G401 (cell line): Measurements from ENCODE around the gene CDK5RAP3. TPM values are rescaled to one million over a fixed set of nuclear protein-coding genes. Genes with fewer than 3 reads are reported as not detected.
"Not testable (repeated sequence)": the region's sequence is repeated elsewhere in the genome, so short reads cannot be mapped to it uniquely, and the experiment has no call there.

Source experiments
- DNase-seq: peaks from one replicate; pipeline ENCODE4 v3.0.0-alpha.2; 2015; ENCODE audit warnings: low spot score
- in situ Hi-C: cut with HindIII; loops from 2 replicates; pipeline ENCODE4 v1.10.0; 2016; ENCODE audit warnings: low sequenced_read_pairs, mixed read lengths
- total RNA-seq: library from RNA; depleted of rRNA; stranded (reverse); fragments of >200 nt; shearing (Covaris generic); gene quantifications from 2 replicates; pipeline ENCODE4 v1.2.3, GENCODE V29; 2014

CDK5RAP3 gene
- total RNA-seq, 1 experiment from 2014 or later: 101 TPM

DNA sequence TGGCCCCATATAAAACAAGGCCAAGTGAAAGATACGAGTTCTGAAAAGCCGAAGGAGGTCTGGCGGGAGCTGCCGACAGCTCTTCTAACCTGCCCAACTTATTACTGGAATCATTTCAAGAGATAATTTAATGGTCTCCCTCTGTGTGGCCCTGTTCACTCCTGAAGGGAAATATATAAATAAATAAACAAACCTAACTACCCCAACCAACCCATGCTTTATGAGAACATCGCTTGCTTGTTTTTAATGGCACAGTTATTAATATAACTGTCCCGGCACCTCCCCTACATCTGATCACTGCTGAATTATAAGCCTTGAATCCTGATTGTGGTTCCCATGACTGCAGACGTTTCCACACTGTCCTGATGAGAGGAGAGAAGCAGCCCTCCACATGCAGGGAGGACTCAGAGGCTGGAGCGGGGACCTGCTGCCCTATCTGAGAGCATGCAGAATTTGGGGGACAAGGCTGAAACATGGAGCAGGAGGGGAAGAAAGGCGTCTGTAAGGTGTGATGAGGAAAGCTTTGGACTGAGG, 22.2 kb downstream of the CDK5RAP3 start:
- DNase-seq: no peak
- in situ Hi-C loops: no loop called here

DNA sequence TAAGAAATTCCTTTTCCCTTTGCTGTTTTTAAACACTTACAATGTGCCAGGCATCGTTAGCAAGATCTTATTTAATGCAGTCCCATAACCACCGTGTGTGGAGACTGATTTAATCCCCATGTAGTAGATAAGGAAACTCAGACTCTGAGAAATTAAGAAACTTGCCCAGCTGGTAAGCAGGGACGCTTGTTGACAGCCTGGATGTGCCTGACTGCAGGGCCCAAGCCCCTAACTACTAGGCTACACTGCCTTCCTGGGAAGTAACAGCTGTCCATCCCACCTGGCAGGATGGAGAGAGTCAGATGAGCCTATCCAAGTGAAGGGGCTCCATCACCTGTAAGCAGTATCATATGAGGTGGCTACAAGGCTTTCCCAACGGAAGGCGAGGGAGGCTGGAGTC, 23.1 kb downstream of the CDK5RAP3 start:
- DNase-seq: no peak
- in situ Hi-C loops: no loop called here

DNA sequence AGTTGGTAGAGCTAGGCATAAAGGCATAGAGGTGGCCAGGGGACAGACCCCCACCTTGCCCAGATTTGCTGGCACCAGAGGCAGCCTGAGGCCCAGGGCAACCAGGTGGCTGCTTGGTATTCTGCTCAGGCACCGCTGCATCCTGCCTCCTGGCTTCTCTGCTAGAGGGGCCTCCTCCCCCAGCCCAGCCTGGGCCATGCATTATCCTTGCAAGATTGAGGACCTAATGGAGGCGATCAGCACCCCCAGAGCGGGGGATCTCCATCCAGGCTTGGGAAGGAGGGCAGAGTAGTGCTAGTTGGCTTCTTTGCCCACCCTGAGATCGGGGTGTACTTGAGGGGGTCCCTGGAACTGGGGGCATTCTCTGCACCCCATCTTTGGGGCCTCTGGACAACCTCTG, 23.8 kb downstream of the CDK5RAP3 start:
- in situ Hi-C loops: no loop called here
- DNase-seq: no peak

DNA sequence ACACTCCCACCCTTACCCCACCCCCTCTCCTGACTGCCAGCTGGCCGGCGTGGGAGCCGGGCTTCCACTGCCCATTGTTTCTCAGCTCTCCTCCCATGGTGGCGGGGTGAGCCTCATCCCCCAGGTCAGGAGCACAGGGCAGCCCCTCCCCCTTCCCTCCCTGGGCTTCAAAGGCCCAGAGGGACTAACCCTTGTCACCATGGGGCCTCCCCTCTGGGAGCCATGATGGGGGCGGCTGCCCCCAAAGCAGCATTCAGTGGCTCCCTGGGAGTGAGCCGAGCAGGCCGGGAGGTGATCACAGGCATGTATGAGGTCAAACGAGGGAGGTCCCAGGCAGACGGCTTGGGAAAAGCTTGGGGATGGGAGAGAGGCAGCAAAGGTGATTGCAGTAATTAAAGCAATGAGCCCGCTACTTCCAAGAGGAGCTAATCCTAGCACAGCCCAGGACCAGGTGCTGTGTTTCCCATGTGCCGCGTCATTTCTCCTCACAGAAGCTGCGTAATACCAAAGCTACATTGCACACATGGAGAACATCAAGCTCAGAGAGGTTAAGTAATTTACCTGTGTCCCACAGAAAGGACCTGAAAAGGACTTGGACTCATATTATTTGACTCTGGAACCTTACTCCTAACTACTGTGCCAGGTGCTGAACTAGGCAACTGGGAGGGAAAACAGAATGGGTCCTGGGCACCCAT, 24.5 kb downstream of the CDK5RAP3 start:
- in situ Hi-C loops: no loop called here
- DNase-seq: peak; percentile 55

DNA sequence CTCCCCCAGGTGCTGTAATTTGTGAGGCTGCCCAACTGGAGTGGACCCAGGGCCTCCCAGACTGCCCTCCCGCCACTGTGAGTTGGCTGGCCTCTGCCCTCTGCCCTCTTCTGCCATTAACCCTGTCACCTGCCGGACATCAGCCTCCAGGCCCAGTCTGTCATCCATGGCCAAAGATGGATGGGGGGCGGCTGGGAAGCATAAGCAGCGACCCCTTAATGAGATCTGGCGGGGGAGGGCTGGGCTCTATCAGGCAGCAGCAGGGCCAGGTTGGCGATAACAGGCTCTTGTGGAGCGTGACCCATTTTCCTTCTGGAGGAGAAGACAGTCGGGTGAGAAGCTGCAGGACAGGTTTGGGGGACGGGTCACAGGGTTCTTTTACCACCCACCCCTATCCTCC, 25.3 kb downstream of the CDK5RAP3 start:
- in situ Hi-C loops: no loop called here
- no peak for DNase-seq

DNA sequence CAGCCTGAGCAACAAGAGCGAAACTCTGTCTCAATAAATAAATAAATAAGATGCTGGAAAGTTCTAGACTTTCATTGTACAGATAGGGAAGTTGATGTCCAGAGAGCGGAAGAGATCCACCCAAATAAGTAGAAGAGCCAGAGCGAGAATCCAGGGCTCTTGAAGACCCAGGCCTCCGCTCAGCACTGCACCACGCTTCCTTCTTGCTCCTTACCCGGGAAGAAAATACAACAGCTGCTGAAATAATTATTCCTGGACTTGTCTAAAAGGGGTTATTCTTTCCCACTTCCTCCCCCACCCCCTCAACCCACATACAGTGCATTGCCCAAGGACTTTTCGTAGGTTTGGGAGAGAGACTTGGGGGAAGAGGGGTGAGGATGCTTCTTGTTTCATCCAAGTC, 26.7 kb downstream of the CDK5RAP3 start:
- in situ Hi-C loops: no loop called here
- DNase-seq: no peak

DNA sequence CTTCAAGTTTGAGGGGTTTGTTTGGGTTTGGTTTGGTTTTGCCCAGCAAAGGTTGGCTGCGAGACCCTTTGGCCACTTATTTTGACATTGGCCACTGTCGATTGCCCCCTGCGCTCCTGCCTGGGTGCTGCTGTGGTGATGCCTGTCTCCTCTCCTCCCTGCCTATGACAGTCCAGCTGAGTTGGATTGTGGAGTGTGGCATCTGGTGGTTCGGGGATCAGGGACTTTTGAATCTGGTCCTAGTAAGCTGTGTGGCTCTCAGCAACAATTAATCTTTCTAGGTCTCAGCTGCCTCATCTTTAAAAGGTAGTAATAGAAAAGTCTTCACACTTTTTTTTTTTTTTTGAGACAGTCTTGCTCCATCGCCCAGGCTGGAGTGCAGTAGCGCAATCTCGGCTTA, 27.1 kb downstream of the CDK5RAP3 start:
- no peak for DNase-seq
- in situ Hi-C loops: no loop called here

DNA sequence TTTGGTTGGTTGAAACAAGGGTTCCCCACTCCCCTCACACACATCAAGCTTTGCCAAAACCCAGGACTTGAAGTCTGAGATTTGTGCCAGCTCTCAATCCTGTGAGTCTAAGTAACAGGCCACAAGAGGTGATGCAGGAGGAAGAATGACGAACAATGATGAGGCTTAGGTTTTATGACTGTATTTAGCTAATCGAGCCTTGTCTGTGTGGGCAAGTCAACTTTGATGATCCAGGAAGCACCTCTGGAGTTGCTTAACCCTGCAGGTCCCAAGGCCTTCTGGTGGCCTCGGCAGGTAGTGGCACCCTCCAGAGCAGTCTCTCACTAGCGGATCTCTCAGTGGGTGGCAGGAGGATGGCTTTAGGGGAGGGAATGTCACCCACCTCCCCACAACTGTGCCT, 28.7 kb downstream of the CDK5RAP3 start:
- DNase-seq: no peak
- in situ Hi-C loops: no loop called here

DNA sequence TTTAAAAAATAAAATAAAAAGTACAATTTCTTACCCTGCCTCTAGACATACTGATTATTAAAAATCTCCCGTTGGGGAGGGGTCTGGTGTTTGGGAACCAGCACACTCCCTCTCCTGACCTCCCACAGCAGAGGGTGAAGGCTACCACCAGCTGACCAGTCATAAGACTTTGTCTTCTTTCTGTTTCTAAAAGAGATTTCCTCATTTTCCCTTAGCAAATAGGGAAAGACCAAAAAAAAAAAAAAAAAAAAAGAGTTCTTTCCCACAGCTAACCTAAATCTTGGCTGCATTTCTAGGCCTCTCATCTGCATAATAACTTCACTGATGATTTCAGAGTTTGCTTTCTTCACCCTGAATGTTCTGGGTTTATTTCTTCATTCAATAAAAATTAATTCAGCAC, 30.3 kb downstream of the CDK5RAP3 start:
- DNase-seq: no peak

DNA sequence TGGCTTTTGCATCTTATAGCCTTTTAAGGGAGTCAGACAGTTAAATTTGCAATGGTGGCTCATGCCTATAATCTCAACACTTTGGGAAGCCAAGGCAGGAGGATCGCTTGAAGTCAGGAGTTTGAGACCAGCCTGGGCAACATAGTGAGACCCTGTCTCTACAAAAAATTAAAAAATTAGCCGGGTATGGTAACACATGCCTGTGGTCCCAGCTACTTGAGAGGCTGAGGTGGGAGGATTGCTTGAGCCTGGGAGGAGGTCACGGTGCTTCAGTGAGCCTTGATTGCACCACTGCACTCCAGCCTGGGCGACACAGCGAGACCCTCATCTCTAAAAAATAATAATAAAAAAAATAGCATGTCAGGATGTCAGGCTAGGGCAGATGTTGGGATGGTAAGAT, 30.7 kb downstream of the CDK5RAP3 start:
- DNase-seq, in situ Hi-C loops: not testable (repeated sequence)

More for the DNA sequence above, 30.3 kb downstream of the CDK5RAP3 start:
- in situ Hi-C loops: no loop called here

DNA sequence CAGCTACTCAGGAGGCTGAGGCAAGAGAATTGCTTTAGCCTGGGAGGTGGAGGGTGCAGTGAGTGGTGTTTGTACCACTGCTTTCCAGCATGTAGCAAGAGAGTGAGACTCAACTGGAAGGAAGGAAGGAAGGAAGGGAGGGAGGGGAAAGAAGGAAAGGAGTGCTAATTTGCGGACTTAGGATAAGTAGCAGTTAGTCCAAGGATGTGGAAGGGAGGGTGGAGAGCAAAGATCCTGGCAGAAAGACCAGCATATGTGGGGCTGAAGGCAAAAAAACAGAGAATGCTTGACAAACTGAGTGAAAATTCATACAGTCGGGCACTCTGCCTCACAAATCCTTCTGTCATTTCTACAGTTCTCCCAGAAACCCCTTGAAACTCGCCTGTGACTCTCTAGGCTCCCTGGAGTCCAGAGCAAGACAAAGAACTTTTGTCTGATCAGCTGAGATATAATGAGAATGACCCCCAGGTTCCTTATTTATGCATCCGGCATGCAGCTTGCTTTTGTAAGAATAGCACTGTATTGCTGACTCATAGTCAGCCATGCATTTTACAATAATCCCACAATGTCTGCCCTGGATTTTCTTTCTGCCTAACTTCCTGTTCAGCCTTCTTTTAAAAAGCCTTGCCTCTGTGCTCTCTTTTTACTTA, 31.5 kb downstream of the CDK5RAP3 start:
- in situ Hi-C loops: no loop called here
- DNase-seq: peak; percentile 56

DNA sequence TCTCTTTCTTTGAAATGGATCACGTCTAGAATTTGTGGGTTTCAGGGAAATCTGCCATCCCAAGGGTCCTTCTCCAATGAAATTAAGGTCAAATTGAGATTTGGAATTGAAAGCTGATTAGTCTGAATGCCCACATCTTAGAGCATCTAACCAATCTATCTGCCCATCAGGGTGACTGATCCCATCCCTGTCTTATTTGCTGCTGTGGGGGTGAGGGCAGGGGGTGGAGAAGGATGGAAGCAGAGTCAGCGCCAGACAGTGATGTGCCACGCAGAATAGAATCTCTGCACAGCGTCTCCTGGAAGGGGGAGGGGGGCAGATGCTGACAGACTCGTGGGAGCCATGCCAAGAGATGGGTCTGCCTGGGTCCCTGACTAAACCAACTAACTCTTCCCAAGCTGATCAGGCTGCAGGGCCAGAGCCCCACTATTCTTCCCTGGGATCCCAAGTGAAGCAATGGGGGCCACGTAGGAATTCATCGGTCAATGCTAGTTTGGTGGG, 32.1 kb downstream of the CDK5RAP3 start:
- DNase-seq: no peak
- in situ Hi-C loops: no loop called here

DNA sequence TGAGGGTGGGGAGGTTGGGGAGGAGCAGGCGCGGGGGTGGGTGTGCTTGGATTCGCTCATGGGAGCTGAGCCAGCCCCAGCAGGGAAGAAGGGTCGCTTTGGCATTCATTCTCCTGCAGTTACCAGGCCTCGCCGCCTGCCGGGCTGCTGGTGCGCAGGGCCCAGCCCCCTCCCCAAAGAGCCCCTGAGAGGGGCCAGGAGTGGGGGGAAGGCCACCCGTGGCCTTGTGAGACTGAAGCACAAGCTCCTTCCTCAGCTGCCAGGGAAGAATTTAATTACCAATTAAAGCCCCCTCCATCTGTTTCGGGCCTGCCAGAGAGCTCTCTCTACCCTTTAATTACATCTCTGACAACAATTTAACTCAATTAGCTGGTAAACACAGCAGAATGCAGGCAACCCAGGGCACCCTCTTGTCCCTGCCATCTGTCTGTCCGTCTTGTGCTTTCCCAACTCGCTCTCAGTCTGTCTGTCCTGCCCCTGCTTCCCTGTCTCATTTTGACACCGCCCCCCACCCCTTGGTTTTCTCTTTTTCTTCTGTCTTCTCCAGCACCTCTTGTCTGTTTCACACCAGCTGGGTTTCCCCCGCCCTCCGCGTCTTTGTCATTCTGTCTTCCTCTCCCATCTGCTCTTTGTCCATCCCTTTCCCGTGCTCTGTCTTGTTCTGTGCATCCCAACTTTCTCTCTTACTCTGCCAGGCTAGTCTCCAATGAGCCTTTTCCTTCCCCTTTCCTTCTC, 32.7 kb downstream of the CDK5RAP3 start:
- in situ Hi-C loops: no loop called here
- DNase-seq: no peak

DNA sequence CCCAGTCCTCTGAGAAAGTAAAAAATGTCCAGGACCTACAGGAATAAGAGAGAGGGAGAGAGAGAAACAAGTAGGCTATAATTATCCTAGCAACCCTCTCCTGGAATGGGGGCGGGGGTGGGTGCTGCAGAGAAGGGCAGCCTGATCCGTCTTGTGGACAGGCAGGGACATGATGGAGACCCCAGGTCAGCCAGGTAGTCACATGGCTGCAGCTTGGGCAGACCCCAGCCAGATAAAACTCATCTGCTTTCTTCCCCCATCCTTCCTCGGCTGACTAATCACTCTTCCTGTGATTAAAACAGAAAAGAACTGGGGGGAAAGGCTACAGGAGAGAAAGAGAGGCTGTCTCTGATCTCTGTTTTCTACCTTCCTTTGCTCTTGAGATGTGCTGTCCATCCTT, 34.1 kb downstream of the CDK5RAP3 start:
- no peak for DNase-seq
- in situ Hi-C loops: no loop called here

DNA sequence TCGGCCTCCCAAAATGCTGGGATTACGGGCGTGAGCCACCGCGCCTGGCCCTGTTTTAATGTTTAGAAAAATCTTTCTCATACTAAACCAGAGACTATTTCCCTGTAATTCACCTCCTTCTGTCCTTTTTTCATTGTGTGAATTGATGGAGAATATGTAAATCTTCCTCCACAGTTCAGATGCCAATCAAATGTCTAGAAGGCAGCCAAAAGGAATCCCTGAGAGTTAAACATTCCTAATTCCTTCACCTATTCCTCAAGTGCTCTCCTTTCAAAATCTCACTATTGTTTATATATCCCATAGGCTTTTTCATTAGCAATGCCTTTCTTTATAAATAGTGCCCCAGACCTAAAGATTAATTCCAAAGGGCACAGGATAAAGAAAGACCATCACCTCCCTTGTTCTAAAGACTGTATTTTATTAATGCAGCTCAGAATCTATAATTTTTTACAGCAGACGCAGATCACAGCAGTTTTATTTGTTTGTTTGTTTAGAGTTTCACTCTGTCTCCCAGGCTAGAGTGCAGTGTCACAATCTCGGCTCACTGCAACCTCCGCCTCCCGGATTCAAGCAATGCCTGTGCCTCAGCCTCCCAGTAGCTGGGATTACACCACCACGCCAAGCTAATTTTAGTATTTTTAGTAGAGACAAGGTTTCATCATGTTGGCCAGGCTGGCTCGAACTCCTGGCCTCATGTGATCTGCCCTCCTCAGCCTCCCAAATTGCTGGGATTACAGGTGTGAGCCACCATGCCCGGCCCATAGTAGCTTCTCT, 36.2 kb downstream of the CDK5RAP3 start:
- in situ Hi-C loops: no loop called here
- DNase-seq: no peak

DNA sequence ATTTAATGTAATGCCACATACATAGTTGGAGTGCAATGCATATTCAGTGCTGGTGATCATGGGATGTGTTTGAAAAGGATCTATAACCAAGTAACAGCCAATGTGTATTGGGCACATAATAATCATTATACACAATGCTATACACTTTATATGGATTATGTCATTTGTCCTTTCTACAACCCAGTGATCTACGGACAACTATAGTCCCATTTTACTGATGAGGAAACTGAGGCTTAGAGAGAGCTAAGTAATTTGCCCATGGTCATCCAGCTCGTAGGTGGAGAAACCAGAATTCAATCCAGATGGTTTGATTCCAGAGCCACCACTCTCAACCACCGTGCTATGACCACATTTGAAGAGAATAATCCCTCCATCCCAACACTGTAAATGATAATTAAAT, 39.3 kb downstream of the CDK5RAP3 start:
- DNase-seq: no peak
- in situ Hi-C loops: no loop called here

DNA sequence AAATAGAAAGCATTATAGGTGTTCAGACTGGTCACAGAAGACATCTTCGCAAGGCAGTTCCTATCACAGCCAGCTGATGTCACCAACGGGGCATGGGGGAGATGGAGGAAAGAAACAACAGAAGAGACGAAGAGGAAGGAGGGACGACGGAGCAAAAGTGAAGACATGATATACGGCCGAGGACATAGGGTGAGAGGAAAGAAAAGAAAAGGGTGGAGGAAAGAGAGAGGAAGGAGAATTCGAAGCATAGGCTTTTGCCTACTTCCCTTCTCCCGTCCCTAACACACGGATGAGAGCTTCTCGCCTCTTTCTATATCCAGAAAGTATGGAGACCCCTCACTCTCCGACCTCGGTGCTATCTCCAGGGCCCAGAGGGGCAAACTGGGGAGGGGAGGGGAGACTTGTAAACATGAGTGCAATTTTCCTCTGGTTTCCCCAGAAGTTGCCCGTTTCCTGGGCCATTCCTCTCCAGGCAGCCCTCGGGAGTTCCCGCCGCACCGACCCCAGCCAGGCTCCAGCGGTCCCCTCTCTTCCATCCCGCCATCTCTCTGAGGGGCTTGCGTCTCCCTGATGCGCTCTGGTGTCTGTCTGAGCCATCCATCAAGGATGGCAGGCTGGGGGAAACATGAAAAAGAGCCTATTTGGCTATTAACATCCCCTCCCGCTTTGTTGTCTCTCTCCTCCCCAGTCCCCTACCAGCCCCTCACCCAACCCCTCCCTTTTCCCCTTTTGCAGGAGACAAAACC, 40.7 kb downstream of the CDK5RAP3 start:
- in situ Hi-C loops: no loop called here
- DNase-seq: peak; percentile 51

DNA sequence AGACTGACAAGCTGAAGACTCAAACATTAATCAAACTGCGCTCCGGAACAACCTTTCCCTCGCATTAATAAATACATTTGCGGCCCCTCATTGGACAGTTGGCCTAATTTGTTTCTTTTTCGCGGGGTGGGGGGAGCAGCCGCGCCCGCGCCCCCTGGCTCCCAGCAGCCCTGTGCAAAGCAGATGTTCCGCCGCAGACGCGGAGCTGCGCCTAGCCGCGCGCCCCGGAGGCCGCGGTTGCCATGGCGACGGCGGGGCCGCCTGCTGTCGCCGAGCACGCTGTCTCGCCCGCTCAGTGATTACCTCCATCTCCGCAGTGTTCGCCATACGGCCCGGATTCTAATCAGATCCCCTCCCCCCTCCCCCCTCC, 41.2 kb downstream of the CDK5RAP3 start:
- DNase-seq: no peak
- in situ Hi-C loops: no loop called here

DNA sequence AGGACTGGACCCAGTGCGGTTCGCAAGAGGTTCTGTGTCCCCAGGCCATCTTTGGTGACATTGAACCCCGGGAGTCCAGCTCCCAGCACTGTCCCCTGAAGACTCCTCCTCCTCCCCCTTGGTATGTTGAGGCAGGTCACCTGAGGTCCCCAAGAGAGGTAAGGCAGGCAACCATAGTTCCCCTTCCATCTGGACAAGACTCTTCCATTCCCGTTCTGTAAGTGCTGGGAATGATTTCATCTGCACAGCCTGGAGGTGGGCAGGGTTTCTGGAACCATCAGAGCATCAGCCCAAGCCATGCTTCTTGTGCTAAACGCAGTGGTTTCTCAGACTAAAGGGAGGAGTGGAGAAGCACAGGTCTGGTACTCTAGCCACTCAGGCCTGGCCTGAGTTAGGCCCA, 41.7 kb downstream of the CDK5RAP3 start:
- no peak for DNase-seq
- in situ Hi-C loops: no loop called here
